Measurements from ENCODE around the gene AGER.

GRCh38 chr6:32171234-32171633 is 12.8 kb downstream of the AGER start:
- no peak for TF ChIP-seq CTCF (conservative IDR thresholded peaks at IDR 0.05)
- TF ChIP-seq ZFX (IDR thresholded peaks at IDR 0.05), result no peak
